Measurements from ENCODE around the gene F7.
"Not testable (repeated sequence)": the region's sequence is repeated elsewhere in the genome, so short reads cannot be mapped to it uniquely, and the experiment has no call there.

Gene F7

DNA sequence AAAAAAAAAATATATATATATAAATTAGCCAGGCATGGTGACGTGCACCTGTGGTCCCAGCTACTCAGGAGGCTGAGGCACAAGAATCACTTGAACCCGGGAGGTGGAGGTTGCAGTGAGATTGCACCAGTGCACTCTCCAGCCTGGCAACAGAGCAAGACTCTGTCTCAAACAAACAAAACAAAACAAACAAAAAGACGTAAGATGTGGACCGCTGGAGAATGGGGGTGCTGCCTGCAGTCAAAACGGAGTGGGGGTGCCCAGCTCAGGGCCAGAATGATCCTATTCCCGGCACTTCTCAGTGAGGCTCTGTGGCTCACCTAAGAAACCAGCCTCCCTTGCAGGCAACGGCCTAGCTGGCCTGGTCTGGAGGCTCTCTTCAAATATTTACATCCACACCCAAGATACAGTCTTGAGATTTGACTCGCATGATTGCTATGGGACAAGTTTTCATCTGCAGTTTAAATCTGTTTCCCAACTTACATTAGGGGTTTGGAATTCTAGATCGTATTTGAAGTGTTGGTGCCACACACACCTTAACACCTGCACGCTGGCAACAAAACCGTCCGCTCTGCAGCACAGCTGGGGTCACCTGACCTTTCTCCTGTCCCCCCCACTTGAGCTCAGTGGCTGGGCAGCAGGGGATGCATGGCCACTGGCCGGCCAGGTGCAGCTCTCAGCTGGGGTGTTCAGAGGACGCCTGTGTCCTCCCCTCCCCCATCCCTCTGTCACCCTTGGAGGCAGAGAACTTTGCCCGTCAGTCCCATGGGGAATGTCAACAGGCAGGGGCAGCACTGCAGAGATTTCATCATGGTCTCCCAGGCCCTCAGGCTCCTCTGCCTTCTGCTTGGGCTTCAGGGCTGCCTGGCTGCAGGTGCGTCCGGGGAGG lies at the start of gene F7:
F7 (plus strand) TSS at position 760 of the 889 bp plus-strand sequence; CDS start at position 811, 51 bp downstream.
- no peak for DNase-seq

GRCh38 chr13:113057084-113057483 lies 48.5 kb upstream of the F7 start:
- DNase-seq = no peak

- not testable (repeated sequence) for DNase-seq
Measured at GRCh38 chr13:113057559-113057958, 48.0 kb upstream of the F7 start.

GRCh38 chr13:113058129-113058987 lies 47.2 kb upstream of the F7 start:
- no peak for DNase-seq

GRCh38 chr13:113058988-113059850 lies 46.4 kb upstream of the F7 start:
- DNase-seq = no peak

DNA sequence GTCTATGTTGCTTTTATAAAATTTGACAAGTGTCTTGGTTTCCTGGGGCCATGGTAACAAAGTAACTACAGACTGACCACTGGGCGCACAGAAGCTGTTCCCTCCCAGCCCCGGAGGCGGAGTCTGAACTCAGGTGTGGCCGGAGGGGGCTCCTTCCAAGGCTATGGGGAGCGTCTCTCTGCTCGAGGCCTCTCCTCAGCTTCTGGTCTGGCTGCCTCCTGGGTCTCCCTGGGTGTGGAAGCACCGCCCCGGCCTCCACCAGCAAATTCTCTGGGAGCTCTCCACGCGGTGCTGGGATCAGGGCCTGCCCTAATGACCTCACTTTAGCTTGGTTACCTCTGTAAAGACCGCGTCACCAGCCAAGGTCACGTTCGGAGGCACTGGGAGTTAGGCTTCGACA lies 45.7 kb upstream of the F7 start:
- no peak for DNase-seq

DNA sequence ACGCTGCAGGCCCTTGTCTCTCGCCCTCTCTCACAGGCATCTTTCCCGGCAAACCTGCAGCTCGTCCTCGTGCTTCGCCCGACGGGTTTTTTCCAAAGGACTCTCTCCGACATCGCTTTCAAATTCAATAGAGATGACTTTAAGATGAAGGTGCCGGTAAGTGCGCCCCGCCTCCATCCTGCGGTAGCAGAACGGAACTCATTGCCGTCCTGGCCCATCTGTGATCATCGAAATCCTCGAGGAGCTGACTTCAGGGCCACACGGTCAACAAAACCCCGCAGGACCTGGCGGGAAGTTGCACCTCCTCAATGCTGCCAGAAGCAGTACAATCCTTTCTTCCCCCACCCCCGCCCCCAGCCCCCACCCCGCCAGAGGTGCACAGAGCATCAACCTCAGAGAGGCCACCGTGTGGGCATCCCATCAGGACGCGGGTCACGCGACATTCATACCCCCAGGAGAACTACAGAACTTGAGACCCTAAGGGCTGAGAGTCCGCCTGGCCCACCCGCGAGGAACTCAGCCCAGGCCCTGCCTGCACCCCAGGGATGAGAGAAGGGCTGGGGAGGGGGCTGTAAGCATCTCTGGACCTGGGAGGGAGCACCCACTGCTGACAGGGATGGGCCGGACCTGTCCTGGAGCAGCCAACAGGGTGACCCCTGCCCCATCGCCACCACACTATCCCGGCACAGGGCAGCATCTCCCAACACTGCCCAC lies 44.9 kb upstream of the F7 start:
- DNase-seq = no peak

GRCh38 chr13:113061271-113061625 lies 44.3 kb upstream of the F7 start:
- no peak for DNase-seq

- DNase-seq = no peak
Measured at GRCh38 chr13:113061796-113062425, 43.7 kb upstream of the F7 start.

DNA sequence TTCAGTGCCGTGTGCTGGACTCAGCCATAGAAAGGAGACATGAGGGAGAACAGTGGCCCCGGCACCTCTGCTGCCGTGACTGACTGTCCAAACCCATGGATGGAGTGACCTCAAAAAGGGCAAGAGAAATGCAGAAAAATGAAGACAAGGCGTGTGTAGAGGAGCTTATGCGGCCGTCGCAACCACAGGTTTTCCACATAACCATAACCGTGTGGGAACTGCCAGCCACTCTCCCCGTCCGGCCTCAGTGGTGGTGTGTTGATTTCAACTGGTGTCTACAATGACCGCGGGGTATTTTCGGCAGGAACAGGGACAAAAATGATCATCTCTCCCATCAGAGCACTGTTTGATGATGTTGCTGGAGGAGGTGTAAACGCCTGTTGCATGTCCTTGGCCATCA lies 42.9 kb upstream of the F7 start:
- no peak for DNase-seq

GRCh38 chr13:113063091-113063491 lies 42.5 kb upstream of the F7 start:
- no peak for DNase-seq

DNA sequence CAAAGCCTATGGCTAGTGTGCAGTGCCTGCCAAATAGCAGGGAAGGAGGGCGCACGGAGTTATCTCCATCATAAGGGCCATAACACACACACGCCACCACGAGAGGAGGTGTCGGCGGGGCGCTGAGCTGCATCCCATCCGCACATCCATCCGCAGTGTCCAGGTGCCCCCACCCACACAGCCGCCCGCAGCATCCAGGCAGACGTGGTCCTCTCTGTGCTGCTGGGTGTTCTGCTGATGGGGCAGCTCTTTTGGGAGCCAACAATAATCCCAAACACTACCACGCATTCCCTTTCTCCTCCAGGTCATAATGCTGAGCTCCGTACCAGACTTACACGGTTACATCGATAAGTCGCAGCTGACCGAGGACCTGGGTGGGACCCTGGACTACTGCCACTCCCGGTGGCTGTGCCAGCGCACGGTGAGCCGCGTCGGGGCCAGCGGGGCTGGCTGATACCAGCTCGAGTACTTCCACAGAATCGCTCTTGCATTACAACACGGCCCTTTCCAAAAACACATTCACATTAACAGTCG lies 41.5 kb upstream of the F7 start:
- no peak for DNase-seq

- no peak for DNase-seq
Measured at GRCh38 chr13:113064534-113065405, 40.8 kb upstream of the F7 start.

- DNase-seq = no peak
Measured at GRCh38 chr13:113065406-113066141, 40.0 kb upstream of the F7 start.

- DNase-seq = no peak
Measured at GRCh38 chr13:113066142-113066455, 39.5 kb upstream of the F7 start.

- no peak for DNase-seq
Measured at GRCh38 chr13:113066746-113067145, 38.8 kb upstream of the F7 start.

GRCh38 chr13:113069861-113070805 lies 35.5 kb upstream of the F7 start:
- DNase-seq = no peak

- DNase-seq = no peak
Measured at GRCh38 chr13:113070855-113071254, 34.7 kb upstream of the F7 start.

- no peak for DNase-seq
Measured at GRCh38 chr13:113072376-113072775, 33.2 kb upstream of the F7 start.

All from bone marrow (tissue), 2 donors.